IPS-NIHi11 (cell line): ENCODE measurements around the gene TUBGCP3.

Experiments
- DNase-seq: peaks from one replicate; pipeline ENCODE4 v3.0.0; 2012; ENCODE audit warnings: mixed read lengths, low spot score

TUBGCP3 gene

GRCh38 chr13:112616586-112617362 lies 28.8 kb upstream of the TUBGCP3 start:
- peak; percentile 73 for DNase-seq

GRCh38 chr13:112615391-112615790 lies 27.4 kb upstream of the TUBGCP3 start:
- no peak for DNase-seq

- no peak for DNase-seq
Measured at GRCh38 chr13:112614835-112615234, 26.9 kb upstream of the TUBGCP3 start.

GRCh38 chr13:112608212-112608611 lies 20.3 kb upstream of the TUBGCP3 start:
- DNase-seq = no peak

- peak; percentile 98 for DNase-seq
Measured at GRCh38 chr13:112606109-112607001, 18.4 kb upstream of the TUBGCP3 start.

- DNase-seq = no peak
Measured at GRCh38 chr13:112605531-112605990, 17.6 kb upstream of the TUBGCP3 start.

GRCh38 chr13:112603641-112604225 lies 15.8 kb upstream of the TUBGCP3 start:
- no peak for DNase-seq

- no peak for DNase-seq
Measured at GRCh38 chr13:112602189-112602588, 14.2 kb upstream of the TUBGCP3 start.

- DNase-seq = no peak
Measured at GRCh38 chr13:112601371-112601770, 13.4 kb upstream of the TUBGCP3 start.

- no peak for DNase-seq
Measured at GRCh38 chr13:112596235-112596634, 8.3 kb upstream of the TUBGCP3 start.

GRCh38 chr13:112592647-112593046 lies 4.7 kb upstream of the TUBGCP3 start:
- DNase-seq = no peak

GRCh38 chr13:112592181-112592580 lies 4.2 kb upstream of the TUBGCP3 start:
- DNase-seq = no peak

- peak; percentile 35 for DNase-seq
Measured at GRCh38 chr13:112588490-112589297, 741 bp upstream of the TUBGCP3 start.

GRCh38 chr13:112587212-112587763 lies 665 bp downstream of the TUBGCP3 start:
- DNase-seq = peak; percentile 94

- DNase-seq = no peak
Measured at GRCh38 chr13:112586334-112586960, 1.5 kb downstream of the TUBGCP3 start.

- DNase-seq = no peak
Measured at GRCh38 chr13:112583592-112584277, 4.2 kb downstream of the TUBGCP3 start.

GRCh38 chr13:112582263-112582662 lies 5.7 kb downstream of the TUBGCP3 start:
- DNase-seq = no peak

GRCh38 chr13:112580912-112581311 lies 7.0 kb downstream of the TUBGCP3 start:
- DNase-seq = no peak

GRCh38 chr13:112580211-112580610 lies 7.7 kb downstream of the TUBGCP3 start:
- no peak for DNase-seq

GRCh38 chr13:112579310-112579843 lies 8.6 kb downstream of the TUBGCP3 start:
- no peak for DNase-seq
